Endothelial cell of umbilical vein (primary cell): ENCODE results near the gene RGS7. TPM values are rescaled to one million over a fixed set of nuclear protein-coding genes. Genes with fewer than 3 reads are reported as not detected.

Source experiments
- BruUV-seq: library from RNA; stranded (reverse); fragments of 400-500 nt; replicated peaks from 2 replicates; lab custom pipeline; 2021; lab: Mats Ljungman, UMichigan
- CTCF ChIA-PET: fragments of 300-600, 350-600 bp; sonication (Branson Sonifier 250); formaldehyde crosslinking; loops from one replicate; lab custom pipeline; 2021; ENCODE audit warnings: antibody characterized with exemption, inconsistent platforms; lab: Charles Lee
- POLR2A ChIA-PET: fragments of 300-600, 350-600 bp; sonication (Branson Sonifier 250); formaldehyde crosslinking; loops from one replicate; lab custom pipeline; 2021; ENCODE audit warnings: antibody characterized with exemption, inconsistent platforms; lab: Charles Lee
- DNase-seq: peaks from one replicate; pipeline ENCODE4 v3.0.0-alpha.2; 2011; ENCODE audit warnings: low read depth, low spot score
- FAIRE-seq: peaks from 2 replicates; lab custom pipeline; 2011; peaks lifted over from hg19 to GRCh38; lab: Jason Lieb, UNC
- H2AFZ ChIP-seq: 2 replicates; pipeline ENCODE4 v1.6.0; 2012; ENCODE audit warnings: low read depth, low read length, control low read depth, inconsistent platforms
- H3K27ac ChIP-seq: 2 replicates; pipeline ENCODE4 v1.5.1; 2011; ENCODE audit warnings: low read depth, mild to moderate bottlenecking, control low read depth, low read length, moderate library complexity; ENCODE audit not compliant: insufficient read depth
- H3K27me3 ChIP-seq, 2 experiments: 2 replicates each; pipeline versions ENCODE4 v1.6.0 to v1.6.1; 2011; ENCODE audit warnings: low read length in 2 of 2, mixed read lengths in 1 of 2; ENCODE audit not compliant: control insufficient read depth in 2 of 2, insufficient read depth in 2 of 2
- H3K36me3 ChIP-seq, 2 experiments: 2 replicates in 1 of 2; 3 replicates in 1 of 2; pipeline ENCODE4 v1.5.1; 2011; ENCODE audit warnings: low read length in 2 of 2, mild to moderate bottlenecking in 1 of 2, moderate library complexity in 1 of 2; ENCODE audit not compliant: control insufficient read depth in 2 of 2, insufficient read depth in 2 of 2; ENCODE audit errors: extremely low read depth in 1 of 2
- H3K4me1 ChIP-seq: 3 replicates; pipeline ENCODE4 v1.5.1; 2011; ENCODE audit warnings: mild to moderate bottlenecking, low read length; ENCODE audit not compliant: control insufficient read depth, insufficient read depth; ENCODE audit errors: extremely low read depth
- H3K4me2 ChIP-seq: 2 replicates; pipeline ENCODE4 v1.6.1; 2011; ENCODE audit warnings: low read length, control low read depth, mixed read lengths; ENCODE audit not compliant: insufficient read depth
- H3K4me3 ChIP-seq, 3 experiments: fragments of 200-600 bp in 1 of 3; sonication (generic), shearing (Covaris generic) in 1 of 3; replicated peaks in 1 of 3; 2 replicates each; pipeline ENCODE4 v1.5.1; 2011 to 2016; ENCODE audit warnings: control low read depth in 3 of 3, low read length in 3 of 3, mild to moderate bottlenecking in 2 of 3, inconsistent platforms in 1 of 3, low read depth in 1 of 3, moderate library complexity in 1 of 3; ENCODE audit not compliant: insufficient read depth in 1 of 3
- H3K79me2 ChIP-seq: 2 replicates; pipeline ENCODE4 v1.6.0; 2012; ENCODE audit warnings: low read length, inconsistent platforms; ENCODE audit not compliant: control insufficient read depth, insufficient read depth
- H3K9ac ChIP-seq: replicated peaks from 2 replicates; pipeline ENCODE3; 2011; ENCODE audit warnings: low read length, control low read depth; ENCODE audit not compliant: insufficient read depth; ENCODE audit errors: extremely low read depth
- H3K9me1 ChIP-seq: replicated peaks from 3 replicates; pipeline ENCODE4 v1.6.0; 2011; ENCODE audit warnings: mild to moderate bottlenecking, low read length; ENCODE audit not compliant: control insufficient read depth, insufficient read depth; ENCODE audit errors: extremely low read depth
- H3K9me3 ChIP-seq: replicated peaks from 2 replicates; pipeline ENCODE4 v1.5.1; 2012; ENCODE audit warnings: low read length, inconsistent platforms; ENCODE audit not compliant: control insufficient read depth, insufficient read depth
- H4K20me1 ChIP-seq: replicated peaks from 2 replicates; pipeline ENCODE3; 2011; ENCODE audit warnings: mild to moderate bottlenecking, low read length; ENCODE audit not compliant: control insufficient read depth, insufficient read depth; ENCODE audit errors: extremely low read depth
- EZH2 ChIP-seq: IDR thresholded peaks from 2 replicates; pipeline ENCODE4 v1.6.1; 2012; ENCODE audit warnings: borderline replicate concordance, low read depth, mild to moderate bottlenecking, moderate library complexity, low read length, inconsistent platforms; ENCODE audit not compliant: severe bottlenecking
- FOS ChIP-seq: IDR thresholded peaks from 2 replicates; pipeline ENCODE4 v1.6.1; 2011; ENCODE audit warnings: mild to moderate bottlenecking, low read length, moderate library complexity, borderline replicate concordance; ENCODE audit not compliant: insufficient read depth
- GATA2 ChIP-seq: IDR thresholded peaks from 2 replicates; pipeline ENCODE4 v1.7.0; 2011; ENCODE audit warnings: low read depth, mild to moderate bottlenecking, moderate library complexity, mixed read lengths, low read length; ENCODE audit not compliant: insufficient read length, insufficient read depth
- JUN ChIP-seq: IDR thresholded peaks from 2 replicates; pipeline ENCODE4 v1.6.1; 2011; ENCODE audit warnings: borderline replicate concordance, low read depth; ENCODE audit not compliant: insufficient read length, insufficient read depth
- MYC ChIP-seq: IDR thresholded peaks from one replicate; pipeline ENCODE4 v1.6.1; 2011; ENCODE audit warnings: mild to moderate bottlenecking, low read depth, low read length
- POLR2A ChIP-seq: IDR thresholded peaks from 2 replicates; pipeline ENCODE4 v1.6.1; 2012; ENCODE audit warnings: low read depth, mild to moderate bottlenecking, control low read depth, low read length
- POLR2AphosphoS5 ChIP-seq: IDR thresholded peaks from 2 replicates; pipeline ENCODE4 v1.6.1; 2012; ENCODE audit warnings: low read depth, mild to moderate bottlenecking, control low read depth, low read length, moderate library complexity; ENCODE audit not compliant: insufficient read depth
- dilution Hi-C: fragments of 300-500 bp; cut with MboI; formaldehyde crosslinking; loops from one replicate; pipeline ENCODE4 v1.15.0; 2019; ENCODE audit warnings: low sequenced_read_pairs; ENCODE audit not compliant: extremely low pct_ligation_motif_present
- intact Hi-C: fragments of 100-400 bp; cut with micrococcal nuclease; formaldehyde crosslinking; loops from one replicate; pipeline ENCODE4 v1.10.0; 2022
- polyA plus RNA-seq, 4 experiments: library from polyadenylated mRNA; depleted of rRNA in 3 of 4; stranded (reverse) in 3 of 4; unstranded in 1 of 4; fragments of >200 nt; gene quantifications; 2 replicates each; pipeline versions ENCODE4 v1.2.1 to v1.2.3, GENCODE V29; 2011 to 2012; ENCODE audit warnings: missing spikeins in 1 of 4
- total RNA-seq: library from RNA; stranded (reverse); gene quantifications from 2 replicates; pipeline ENCODE4 v1.2.3, GENCODE V29; 2021
- TF ChIP-seq, protein P1 (sequence below): IDR thresholded peaks from 2 replicates; pipeline ENCODE4 v1.6.1; 2011; ENCODE audit not compliant: insufficient read depth, insufficient read length
- TF ChIP-seq, protein P2 (sequence below), 2 donors: IDR thresholded peaks; 1 replicate in 1 of 2; 2 replicates in 1 of 2; pipeline ENCODE4 v1.5.1; 2011; ENCODE audit warnings: low read length in 2 of 2, mild to moderate bottlenecking in 2 of 2, moderate library complexity in 2 of 2, control low read depth in 1 of 2, inconsistent platforms in 1 of 2, low read depth in 1 of 2; ENCODE audit not compliant: insufficient read depth in 1 of 2; ENCODE audit errors: extremely low read depth in 1 of 2

RGS7 gene
- total and polyA plus RNA-seq, 2 donors (not counting 3 experiments of a cell fraction or from before 2014, with no cell fraction given): 0.43 to 0.44 TPM

DNA sequence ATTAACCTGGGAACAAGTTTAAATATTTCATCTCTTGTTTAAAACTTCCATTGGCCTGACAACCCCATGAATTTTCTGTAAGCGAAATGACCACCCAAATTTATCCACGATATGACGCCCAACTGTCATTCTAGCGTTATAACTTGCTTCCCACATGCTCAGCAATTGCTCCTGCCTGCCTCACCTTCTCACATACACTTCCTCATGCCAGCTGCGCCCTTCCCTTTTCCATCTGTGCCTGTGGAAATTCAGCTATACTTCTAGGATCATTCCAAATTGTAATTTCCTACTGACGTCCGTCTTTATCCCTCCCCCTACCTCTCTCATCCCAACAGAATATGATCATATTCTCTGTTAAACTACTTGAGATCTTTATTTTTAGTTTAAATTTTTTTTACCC is 248.0 kb downstream of the RGS7 start:
- Histone ChIP-seq H4K20me1 (no peaks in the 10 kb centered on the region), H3K9me3 (no peaks in the 10 kb centered on the region), H3K9ac (no peak overlapping the region), H3K27ac (no peak overlapping the region), H3K4me1 (no peaks in the 10 kb centered on the region), H3K27me3 (no peaks in the 10 kb centered on the region), H2AFZ (no peak overlapping the region), H3K79me2 (no peaks in the 10 kb centered on the region), H3K9me1 (no peaks in the 10 kb centered on the region), H3K4me2 (no peak overlapping the region), H3K36me3 (no peaks in the 10 kb centered on the region), H3K4me3 (no peak overlapping the region)
- BruUV-seq: no TSS peak
- DNase-seq: no peak
- ChIA-PET CTCF (interaction anchor here (0.8 to 0.9 kb wide), 2 partner anchors 65 to 377 kb away, joined by 3 read pairs; no protein-coding TSS in a partner anchor), POLR2A (no interaction called here)
- intact Hi-C loops (no loop called here), dilution Hi-C loops (no loop called here)
- FAIRE-seq: no peak
- no peak for TF ChIP-seq POLR2A
- TF ChIP-seq FOS: no peak
- TF ChIP-seq, protein P1, sequence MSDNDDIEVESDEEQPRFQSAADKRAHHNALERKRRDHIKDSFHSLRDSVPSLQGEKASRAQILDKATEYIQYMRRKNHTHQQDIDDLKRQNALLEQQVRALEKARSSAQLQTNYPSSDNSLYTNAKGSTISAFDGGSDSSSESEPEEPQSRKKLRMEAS: no peak
- TF ChIP-seq GATA2: no peak
- TF ChIP-seq JUN: no peak
- TF ChIP-seq MYC: no peak
- TF ChIP-seq, protein P2, sequence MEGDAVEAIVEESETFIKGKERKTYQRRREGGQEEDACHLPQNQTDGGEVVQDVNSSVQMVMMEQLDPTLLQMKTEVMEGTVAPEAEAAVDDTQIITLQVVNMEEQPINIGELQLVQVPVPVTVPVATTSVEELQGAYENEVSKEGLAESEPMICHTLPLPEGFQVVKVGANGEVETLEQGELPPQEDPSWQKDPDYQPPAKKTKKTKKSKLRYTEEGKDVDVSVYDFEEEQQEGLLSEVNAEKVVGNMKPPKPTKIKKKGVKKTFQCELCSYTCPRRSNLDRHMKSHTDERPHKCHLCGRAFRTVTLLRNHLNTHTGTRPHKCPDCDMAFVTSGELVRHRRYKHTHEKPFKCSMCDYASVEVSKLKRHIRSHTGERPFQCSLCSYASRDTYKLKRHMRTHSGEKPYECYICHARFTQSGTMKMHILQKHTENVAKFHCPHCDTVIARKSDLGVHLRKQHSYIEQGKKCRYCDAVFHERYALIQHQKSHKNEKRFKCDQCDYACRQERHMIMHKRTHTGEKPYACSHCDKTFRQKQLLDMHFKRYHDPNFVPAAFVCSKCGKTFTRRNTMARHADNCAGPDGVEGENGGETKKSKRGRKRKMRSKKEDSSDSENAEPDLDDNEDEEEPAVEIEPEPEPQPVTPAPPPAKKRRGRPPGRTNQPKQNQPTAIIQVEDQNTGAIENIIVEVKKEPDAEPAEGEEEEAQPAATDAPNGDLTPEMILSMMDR (IDR thresholded peaks at IDR 0.05; ENCODE audit: extremely low read depth in 1 of 2, insufficient read depth in 1 of 2, low read depth in 1 of 2, low read length in 2 of 2): no peak
- no peak for TF ChIP-seq POLR2AphosphoS5
- TF ChIP-seq EZH2: no peak
